Activated naive CD4-positive, alpha-beta T cell treated with anti-CD3 and anti-CD28 coated beads, Interleukin-2, amount 50 U/mL, for 16 hours (primary cell): ENCODE measurements around the gene HDAC4.
A peak's percentile ranks its signal among the peaks of the same experiment; 100 is the strongest.

Experiments used
- DNase-seq: peaks from one replicate; pipeline ENCODE4 v3.0.0-alpha.2; 2020

Gene HDAC4

DNA sequence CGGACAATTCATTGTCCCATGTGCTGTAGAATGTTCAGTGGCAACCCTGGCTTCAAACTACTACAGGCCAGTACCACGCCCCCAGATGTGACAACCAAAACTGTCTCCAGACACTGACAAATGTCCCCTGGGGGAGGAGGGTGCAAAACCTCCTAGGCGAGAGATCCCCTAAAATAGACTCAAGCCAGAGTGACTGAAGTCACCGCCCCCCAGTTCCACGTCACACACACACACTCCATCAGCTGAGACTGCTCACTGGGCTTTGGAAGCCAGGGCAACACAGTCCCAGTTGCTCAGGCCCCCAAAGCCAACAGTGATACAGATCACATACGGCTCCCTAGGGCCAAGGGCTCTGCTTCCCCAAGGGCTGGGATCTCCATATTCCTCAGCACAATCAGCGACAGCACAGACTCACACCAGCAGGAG is 19.1 kb downstream of the HDAC4 start:
- DNase-seq = peak; percentile 23

DNA sequence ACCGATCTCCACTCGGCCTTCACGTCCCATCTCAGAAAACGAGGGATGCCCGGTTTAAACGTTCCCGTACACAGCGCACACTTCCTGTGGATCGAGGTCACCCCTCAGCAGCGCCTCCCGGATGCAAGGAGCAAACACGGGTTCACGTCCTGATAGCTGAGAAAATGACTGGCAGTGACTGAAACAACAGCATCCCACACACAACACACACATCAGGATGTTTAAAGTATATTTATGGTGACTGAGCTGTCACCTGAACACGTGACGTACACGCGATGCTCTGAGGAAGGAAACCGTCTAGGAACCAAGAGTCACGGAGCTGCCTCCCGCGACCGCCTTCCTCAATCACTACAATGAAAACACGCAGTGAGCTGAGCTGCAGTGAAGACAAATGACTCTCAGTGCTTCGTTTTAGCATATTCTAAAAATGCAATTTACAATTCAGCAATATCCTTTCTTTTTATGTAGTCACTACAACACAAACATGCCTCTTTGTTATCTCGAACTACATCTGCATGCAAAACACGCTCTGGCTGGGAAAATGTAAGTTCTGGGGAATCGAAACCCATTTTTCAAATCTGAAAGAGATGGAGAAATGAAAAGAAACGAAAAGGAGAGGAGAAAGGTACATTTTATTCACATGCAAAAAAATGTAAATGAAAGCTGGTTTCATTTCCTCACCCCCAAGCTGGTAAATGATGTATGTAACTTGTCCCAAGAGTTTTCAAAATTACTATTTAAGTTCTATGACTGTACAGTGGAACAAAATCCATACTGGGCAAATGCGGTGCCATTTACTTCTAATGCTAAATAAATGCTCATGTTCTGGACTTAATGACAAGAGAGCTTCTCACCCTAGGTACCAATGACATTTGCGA is 19.8 kb downstream of the HDAC4 start:
- DNase-seq = peak; percentile 71

DNA sequence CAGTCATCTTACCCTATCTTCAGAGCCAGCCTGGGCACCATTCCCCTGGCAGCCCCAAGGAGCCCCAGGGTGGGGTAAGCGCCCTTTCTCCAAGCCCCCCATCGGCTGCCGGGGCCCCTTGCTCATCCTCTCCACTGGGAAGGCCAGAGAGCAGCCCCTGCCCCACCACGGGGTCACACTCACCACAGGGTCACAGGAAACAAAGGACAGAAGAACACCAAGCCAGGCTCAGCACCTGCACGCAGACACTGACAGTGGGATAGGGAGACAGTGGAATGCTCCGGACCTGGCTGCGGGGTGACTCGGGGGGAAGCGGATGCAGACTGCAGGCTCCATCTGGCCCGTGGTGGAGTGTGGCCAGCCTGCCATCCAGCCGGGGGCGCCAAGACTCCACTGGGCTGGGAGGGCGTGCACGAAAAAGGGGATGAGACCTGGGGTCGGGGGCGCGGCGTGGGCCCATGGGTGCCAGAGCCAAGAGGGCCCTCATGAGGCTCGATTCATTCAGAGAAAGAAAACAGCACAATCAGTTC is 21.1 kb downstream of the HDAC4 start:
- DNase-seq = peak; percentile 10

DNA sequence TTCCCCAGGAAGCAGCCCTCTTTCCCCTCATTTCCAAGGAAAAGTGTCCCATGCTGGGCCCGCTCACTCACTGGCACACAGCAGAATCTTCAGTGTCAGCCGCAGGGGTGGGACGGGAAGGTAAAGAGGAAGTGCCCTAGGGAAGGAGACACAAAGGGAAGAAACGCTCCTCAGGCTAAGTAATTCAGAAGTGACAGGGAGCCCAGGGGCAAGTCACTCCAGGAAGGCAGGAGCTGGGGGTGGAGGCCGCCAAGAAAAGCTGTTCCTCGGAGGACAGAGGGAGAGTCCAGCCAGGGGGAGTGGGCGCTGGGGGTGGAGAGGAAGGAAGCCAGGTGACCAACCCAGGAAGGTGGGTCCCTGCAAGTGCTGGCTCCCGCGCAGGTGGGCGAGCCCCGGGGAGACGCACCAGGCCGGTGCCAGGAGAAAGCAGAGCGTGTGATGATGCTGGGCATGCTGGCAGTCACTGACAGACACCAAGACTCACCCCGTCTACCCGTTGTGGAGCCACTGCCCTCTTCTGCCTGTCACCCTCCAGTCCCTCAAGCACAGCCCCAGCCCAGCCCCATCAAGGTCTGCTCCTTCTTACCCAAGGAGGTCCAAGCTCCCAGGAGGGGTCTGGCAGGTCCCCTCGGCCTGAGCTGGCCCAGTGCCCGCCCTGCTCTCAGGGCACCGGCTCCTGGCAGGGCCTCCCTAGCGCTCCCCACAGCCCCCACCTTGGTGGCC is 21.7 kb downstream of the HDAC4 start:
- DNase-seq = peak; percentile 8

DNA sequence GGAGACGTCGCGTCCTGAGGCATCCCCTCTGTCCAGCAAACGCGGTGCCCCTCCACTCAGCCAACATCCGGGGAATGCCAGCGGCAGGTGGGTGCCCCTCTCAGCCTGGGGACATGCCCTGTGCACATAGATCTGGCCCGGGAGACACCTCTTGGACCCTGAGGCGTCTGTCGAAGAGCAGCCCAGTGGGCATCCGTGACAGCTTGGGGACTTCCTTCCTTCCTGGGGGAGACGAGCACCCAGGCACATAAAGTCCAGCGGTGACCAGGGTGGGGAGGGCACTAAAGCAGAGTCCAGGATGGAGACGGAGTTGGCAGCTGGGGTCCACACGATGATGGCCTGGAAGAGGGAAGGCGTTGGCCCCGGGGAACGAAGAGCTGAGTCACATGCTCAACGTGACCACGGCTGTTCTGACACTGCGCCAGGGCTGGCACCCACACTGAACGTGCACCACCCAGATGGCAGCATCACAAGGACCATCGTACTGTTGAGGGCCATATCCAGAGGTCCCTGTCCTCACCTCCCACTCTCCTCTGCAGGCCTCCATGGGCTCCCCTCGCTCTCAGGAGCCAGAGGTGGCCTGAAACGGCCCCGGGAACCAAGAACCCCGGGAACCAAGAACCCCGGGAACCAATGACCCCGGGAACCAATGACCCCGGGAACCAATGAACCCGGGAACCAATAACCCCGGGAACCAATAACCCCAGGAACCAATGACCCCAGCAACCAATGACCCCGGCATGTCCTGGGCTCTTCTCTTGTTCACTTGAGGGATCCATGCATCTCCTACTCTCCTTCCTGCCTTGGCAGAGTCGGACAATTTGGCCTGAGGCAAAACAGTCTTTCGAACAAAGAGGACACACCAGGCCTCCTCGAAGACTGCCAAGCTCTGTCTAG is 22.6 kb downstream of the HDAC4 start:
- DNase-seq = no peak

DNA sequence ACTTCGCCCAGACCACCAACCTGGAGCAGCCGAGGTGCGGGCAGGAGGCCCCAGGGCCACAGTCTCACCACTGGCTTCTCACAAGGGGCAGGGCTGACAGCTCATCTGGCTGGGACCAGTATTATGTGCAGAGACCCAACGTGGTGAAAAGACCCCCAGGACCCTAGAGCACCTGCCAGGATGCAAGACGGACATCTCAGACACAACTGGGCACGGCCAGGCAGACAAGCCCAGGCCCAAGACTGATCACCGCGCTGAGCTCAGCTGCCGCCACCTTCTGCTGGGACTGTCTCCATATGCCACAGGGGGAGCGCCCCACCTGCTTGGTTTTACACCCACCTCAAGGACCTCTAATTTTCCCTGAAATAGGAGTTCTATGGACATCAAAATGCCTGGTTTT is 23.2 kb downstream of the HDAC4 start:
- DNase-seq = no peak

DNA sequence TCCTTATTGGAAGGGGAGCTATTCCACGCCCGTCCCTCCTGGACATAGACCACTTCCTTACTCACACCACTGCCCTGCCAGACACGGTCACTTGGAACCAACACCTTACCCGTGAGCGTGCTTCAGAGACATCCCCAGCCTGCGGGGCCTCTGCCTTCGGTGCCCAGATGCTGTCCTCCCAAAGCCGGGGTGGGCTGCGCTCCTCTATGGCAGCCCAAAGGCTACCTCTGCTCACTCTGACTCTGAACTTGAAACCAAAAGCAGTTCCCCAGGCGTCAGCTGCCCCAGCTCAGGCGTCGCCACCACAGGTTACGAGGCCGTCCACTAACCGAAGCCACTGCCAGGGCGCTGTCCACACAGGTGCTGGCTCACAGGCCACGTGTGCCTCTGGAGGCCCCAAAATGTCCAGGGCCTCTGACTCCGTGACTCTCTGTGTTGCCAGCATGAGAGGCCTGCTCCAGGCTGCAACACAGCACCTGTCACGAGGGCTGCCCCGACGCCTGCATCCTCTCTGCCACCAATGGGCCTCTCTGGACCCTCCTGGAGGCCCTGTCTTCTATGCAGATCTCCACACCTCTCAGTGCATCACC is 23.8 kb downstream of the HDAC4 start:
- no peak for DNase-seq

DNA sequence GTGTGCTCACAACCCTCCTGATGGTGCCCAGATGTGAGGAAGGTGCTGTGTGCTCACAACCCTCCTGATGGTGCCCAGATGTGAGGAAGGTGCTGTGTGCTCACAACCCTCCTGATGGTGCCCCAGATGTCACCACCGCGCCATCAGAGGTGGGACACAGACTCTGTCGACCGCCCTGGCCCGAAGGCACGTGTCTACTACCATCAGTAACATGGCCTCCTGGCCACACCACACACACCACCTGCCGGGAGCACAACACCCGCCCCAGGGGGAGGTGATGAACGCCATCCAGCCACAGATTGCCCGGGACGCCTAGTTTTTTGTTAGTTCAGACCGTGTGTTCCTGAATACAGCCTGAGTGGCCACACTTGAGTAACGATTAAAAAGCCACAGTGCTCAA is 24.5 kb downstream of the HDAC4 start:
- DNase-seq = no peak

DNA sequence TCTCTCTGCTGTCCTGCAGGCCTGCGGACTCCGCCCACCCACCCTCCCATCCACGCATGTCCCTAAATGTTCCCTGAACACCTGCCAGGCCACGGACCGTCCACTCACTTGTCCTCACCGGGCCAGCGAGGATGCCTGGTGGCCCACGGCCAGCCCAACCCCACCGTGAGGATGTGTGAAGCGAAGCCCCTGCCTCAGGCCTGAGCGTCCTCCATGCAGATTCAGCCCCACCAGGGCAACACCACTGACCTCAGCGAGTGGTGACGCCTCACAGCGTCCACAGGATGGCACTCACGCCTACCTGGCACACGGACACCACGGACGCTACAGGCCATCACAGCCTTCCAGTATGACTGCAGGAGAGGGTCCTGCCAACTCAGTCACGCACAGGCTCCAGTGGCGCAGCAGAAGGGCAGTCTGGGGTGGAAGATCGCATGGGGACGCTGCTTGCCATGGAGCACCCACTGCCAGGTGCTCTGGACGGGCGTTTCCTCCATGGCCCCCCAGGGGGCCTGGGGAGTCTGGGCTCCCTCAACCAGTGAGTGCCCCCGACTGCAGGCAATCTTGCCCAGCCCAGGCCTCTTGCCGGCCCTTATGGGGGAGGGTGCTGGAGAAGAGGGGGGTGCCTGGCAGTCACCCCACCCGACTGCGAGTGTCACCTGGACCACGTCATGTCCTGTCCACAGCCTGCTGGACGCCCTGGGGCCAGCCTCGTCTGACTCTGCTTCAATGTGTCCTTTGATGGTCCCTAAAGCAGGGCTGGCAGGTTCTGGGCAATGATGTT is 25.4 kb downstream of the HDAC4 start:
- peak; percentile 10 for DNase-seq

DNA sequence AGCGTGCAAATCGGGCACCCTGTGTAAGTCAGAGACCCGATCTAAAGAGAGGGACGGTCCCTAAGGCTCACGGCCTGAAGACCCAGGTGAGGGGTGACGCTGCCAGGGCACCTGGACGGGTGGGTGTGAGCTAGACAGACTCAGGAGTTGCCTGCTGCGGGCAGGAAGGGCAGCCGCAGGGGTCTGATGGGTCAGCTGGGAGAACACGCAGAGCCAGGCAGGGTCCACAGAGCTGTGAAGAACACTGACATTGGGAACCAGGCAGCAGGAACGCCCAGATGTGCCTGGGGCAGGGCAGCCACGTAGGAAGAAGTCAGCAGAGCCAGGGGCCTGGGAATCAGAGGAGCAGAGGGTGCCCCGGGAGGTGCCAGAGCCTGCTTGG is 25.9 kb downstream of the HDAC4 start:
- DNase-seq = no peak

DNA sequence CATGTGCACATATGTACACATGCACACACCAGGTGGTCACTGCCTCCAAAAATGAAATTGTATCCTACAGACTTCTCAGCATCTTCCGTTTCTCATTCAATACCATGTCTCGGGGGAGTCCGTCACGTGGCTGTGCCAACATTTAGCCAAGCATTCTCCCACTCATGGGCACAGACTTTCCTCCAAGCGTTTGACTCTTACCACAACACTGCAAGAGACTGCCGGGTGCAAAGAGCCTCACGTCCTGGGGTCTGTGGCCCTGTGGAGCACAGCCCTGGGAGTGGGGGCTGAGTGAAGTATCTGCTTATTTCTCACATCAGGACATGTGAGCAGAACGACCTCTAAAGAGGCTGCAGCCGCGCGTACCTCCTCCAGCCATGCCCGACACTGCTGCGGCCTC is 28.0 kb downstream of the HDAC4 start:
- DNase-seq = no peak

DNA sequence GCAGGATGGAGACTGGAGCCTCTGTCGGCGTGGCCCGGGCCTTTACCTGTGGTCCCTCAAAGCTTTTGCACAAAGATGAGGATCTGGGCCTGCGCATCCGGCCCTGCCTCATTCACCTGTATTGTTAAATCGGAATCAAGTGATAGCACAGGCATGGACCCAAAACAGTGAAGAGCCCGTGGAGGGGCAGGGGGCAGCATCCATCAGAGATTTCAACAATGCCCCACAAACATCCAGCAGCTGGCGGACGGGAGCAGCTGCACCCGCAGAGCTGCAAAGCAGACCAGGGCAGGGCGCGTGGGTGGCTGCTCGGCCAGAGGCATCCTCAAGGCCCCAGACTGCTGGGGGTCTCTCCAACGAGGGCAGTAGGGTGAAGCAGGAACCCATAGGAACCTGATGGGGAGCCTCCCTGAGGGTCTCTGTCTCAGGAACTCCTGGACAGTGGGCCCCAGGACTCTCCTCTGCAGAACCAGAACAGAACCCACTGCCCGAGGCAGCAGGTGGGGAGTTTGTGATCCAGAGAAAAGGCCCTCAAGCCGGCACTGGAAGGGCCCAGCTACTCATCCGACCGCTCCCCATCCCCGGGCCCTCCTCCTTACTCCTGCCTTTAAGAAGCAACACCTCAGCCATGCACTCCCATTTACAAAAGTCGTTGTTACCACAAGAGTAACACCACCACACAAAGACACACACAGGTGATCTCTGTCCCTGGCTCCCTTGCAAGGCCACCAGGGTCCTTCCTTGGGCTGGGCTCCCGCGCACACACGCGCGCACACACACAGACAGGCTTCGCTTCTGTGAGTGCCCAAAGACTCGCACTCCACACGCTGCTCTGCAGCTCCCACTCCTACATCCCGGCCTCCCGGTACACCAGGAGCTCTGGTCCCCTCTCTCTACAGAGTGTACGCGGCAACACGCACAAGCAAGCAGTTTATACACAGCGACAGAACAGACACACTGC is 28.8 kb downstream of the HDAC4 start:
- no peak for DNase-seq

DNA sequence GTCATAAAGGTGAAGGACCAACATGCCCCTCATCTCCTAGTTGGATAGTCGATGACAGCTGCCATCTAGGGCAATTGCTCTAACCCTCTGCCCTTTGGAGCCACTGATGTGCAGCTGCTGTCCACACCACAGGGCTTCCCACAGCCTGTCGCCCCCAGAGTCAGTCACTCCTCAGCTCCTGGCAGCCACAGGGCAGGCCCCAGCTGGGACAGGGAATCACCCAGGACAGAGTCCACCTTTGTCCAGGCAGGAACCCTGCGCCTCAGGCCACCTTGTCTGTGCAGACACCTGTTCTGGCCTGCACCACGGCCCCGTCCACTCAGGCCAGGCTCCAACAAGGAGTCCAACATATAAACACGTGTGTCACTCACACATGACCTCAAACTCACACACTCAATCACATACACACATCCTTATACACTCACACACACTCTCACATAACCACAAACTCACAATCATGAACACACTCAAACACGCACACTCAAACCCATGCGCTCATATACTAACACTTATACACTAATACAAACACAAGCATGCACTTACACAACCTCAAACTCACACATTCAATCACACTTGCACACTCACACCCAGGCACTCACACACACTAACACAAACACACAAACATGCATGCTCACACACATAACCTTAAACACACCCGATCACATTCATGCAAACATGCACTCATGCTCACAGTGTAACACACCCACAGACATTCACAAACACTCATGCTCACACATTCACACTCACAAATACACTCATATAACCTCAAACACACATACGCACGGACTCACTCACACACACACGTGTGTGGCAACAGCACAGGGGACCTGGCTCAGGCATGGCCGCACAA is 29.7 kb downstream of the HDAC4 start:
- no peak for DNase-seq

DNA sequence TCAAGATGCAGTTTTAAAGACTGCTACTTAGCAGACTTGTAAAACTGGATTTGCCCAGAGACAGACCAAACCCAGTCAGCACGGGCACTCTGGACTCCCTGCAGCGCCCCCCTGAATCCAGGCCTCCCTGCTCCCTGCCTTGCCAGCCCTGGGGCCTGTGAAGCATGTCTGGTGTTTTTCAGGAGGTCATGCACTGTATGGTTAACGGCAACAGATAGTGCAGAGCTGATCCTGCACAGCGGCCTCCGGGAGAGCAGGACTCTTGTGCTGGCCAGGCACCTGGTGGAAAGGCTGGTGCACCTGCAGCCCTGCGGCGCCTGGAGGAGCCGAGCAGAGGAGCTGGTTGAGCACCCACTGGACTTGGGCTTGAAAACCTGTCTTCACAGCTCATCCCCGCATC is 30.4 kb downstream of the HDAC4 start:
- no peak for DNase-seq

DNA sequence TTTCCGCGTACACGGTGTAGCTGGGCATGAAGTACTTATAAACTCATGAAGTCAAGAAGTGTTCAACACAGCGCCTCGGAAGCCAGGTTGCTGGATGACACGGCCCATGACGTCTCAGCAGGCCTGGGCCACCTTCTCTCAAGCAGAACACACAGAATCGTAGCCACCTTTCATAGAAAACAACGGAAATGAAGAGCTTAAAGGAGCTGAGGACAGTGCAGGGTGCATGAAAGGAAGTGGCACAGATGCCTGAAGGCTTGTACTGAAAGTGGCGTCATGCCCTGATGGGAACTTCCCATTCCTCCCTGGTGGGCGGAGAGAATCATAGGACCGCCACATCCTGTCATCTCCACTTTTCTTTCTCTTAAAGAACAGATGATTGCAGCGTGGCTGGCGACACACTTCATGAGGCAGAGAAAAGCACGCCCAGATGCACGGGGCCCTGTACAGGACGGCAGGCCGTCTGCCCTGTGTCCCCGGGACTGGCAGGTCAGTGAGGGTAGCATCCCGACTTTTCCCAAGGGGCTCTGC is 31.1 kb downstream of the HDAC4 start:
- DNase-seq = peak; percentile 78

DNA sequence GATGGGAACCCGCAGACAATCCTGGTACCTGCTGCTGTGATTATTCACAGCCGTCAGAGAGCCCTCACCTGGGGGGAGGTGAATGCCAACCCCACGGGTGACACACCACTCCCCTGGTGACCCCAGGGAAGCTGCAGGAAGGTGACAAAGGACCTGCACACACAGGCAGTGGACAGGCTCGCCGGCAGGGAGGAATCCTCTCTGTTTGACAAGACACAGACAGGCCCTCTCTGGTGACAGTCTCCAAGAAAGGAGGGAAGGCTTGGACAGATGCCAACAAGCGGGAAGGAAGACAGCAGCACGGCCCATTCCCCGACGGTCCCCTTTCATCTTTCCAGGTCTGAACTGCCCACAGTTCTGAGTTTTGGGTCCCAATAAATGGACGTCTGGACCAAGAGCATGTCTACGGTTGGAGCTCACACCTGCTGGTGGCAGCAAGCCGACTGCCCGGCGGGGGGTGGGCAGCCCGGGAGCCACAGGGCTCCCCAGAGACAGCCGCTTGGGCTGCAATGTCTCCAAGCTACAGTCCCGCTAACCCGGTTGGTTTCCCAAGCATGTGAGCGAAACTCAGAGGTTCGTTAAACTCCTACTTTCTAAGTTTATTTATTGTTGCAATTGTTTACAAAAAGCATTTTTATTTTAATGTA is 31.8 kb downstream of the HDAC4 start:
- DNase-seq = no peak

DNA sequence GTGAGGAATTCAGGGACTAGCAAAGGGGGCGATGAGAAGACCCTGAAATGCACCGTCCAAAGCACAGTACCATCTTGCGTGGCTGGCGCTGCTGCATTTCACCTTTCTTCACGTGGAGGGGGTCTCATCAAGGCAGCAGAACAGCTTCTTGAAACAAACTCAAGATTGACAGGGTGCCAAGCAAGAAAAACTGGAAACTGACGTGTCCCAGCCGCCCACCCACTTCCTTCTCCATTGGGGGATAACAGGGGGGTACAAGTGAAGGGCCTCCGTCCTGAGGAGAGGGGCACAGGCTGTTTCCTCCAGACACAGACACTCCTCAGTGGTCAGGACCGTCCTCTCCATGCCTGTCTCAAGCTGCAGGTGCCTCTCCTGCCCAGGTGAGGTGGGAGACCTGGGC is 32.5 kb downstream of the HDAC4 start:
- no peak for DNase-seq

DNA sequence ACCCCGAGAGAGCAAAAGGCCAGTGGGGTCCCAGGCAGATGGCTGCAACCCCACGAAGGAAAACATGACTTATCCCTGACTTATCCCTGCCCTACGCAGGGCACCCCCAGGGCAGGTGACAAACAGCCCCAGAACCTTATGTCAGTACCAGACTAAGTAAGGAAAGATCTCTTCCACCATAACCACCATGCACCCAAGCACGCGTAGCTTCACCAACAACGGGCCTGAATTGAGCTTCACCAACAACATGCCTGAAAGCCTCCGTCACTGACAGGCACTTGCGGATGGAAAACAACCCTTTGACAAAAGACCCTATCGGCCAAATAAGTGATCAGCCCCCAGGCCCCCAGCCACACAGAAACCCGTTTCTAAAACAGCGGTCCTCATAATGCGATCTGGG is 34.1 kb downstream of the HDAC4 start:
- no peak for DNase-seq
